Astrocyte (in vitro differentiated cells and primary cell): ENCODE data around the gene ISG20L2. TPM values are rescaled to one million over a fixed set of nuclear protein-coding genes. Genes with fewer than 3 reads are reported as not detected.
A peak's percentile ranks its signal among the peaks of the same experiment; 100 is the strongest.

Source experiments
- DNase-seq: peaks from one replicate; pipeline ENCODE4 v3.0.0-alpha.2; 2010; ENCODE audit warnings: low read depth
- FAIRE-seq: peaks from 2 replicates; lab custom pipeline; 2011; peaks lifted over from hg19 to GRCh38; lab: Jason Lieb, UNC
- H2AFZ ChIP-seq: 2 replicates; pipeline ENCODE4 v1.6.0; 2012; ENCODE audit warnings: low read depth, low read length, inconsistent platforms
- H3K27ac ChIP-seq: 2 replicates; pipeline ENCODE4 v1.5.1; 2011; ENCODE audit warnings: low read depth, low read length, inconsistent platforms
- H3K27me3 ChIP-seq: 2 replicates; pipeline ENCODE4 v1.6.0; 2011; ENCODE audit warnings: low read length, inconsistent platforms; ENCODE audit not compliant: insufficient read depth
- H3K36me3 ChIP-seq: 2 replicates; pipeline ENCODE4 v1.5.1; 2011; ENCODE audit warnings: low read length, inconsistent platforms; ENCODE audit not compliant: insufficient read depth
- H3K4me1 ChIP-seq: 2 replicates; pipeline ENCODE4 v1.5.1; 2011; ENCODE audit warnings: low read length, inconsistent platforms; ENCODE audit not compliant: insufficient read depth
- H3K4me2 ChIP-seq: 2 replicates; pipeline ENCODE4 v1.6.0; 2012; ENCODE audit warnings: low read length, inconsistent platforms
- H3K4me3 ChIP-seq: 2 replicates; pipeline ENCODE4 v1.5.1; 2011; ENCODE audit warnings: low read depth, mild to moderate bottlenecking, low read length, inconsistent platforms; ENCODE audit not compliant: insufficient read depth
- H3K79me2 ChIP-seq: 2 replicates; pipeline ENCODE4 v1.6.0; 2012; ENCODE audit warnings: mild to moderate bottlenecking, low read length, inconsistent platforms; ENCODE audit not compliant: insufficient read depth
- H3K9ac ChIP-seq: 2 replicates; pipeline ENCODE4 v1.6.0; 2012; ENCODE audit warnings: mild to moderate bottlenecking, low read length, inconsistent platforms
- H3K9me3 ChIP-seq: 2 replicates; pipeline ENCODE4 v1.5.1; 2012; ENCODE audit warnings: low read depth, mild to moderate bottlenecking, low read length, inconsistent platforms; ENCODE audit not compliant: insufficient read depth
- H4K20me1 ChIP-seq: 2 replicates; pipeline ENCODE4 v1.6.0; 2012; ENCODE audit warnings: low read length, inconsistent platforms; ENCODE audit not compliant: insufficient read depth
- H3K27ac Mint-ChIP-seq: one replicate; pipeline ENCODE4 v1.8.0; 2021; ENCODE audit warnings: mild to moderate bottlenecking, mixed read lengths; ENCODE audit not compliant: unreplicated experiment
- H3K27me3 Mint-ChIP-seq: one replicate; pipeline ENCODE4 v1.8.0; 2021; ENCODE audit warnings: low read depth, mixed read lengths; ENCODE audit not compliant: unreplicated experiment
- H3K36me3 Mint-ChIP-seq: one replicate; pipeline ENCODE4 v1.8.0; 2021; ENCODE audit warnings: low read depth, mixed read lengths; ENCODE audit not compliant: unreplicated experiment
- H3K4me1 Mint-ChIP-seq: one replicate; pipeline ENCODE4 v1.8.0; 2021; ENCODE audit warnings: low read depth, mixed read lengths; ENCODE audit not compliant: unreplicated experiment
- H3K4me3 Mint-ChIP-seq: one replicate; pipeline ENCODE4 v1.8.0; 2021; ENCODE audit warnings: mild to moderate bottlenecking, moderate library complexity, mixed read lengths; ENCODE audit not compliant: unreplicated experiment
- H3K9me3 Mint-ChIP-seq: one replicate; pipeline ENCODE4 v1.8.0; 2021; ENCODE audit warnings: mild to moderate bottlenecking, mixed read lengths; ENCODE audit not compliant: unreplicated experiment
- CTCF ChIP-seq: IDR thresholded peaks from 2 replicates; pipeline ENCODE4 v1.5.1; 2011; ENCODE audit warnings: low read depth, mild to moderate bottlenecking, inconsistent platforms, low read length, moderate library complexity; ENCODE audit not compliant: insufficient read depth
- EZH2 ChIP-seq: IDR thresholded peaks from 2 replicates; pipeline ENCODE4 v1.6.1; 2012; ENCODE audit warnings: mild to moderate bottlenecking, low read length, inconsistent platforms; ENCODE audit not compliant: insufficient read depth
- total RNA-seq: library from RNA; stranded (reverse); gene quantifications from 2 replicates; pipeline ENCODE4 v1.2.1, GENCODE V29; 2021

ISG20L2 gene
- total RNA-seq, 1 donor from 2014 or later = 33.4 TPM

GRCh38 chr1:156675210-156676113 is 53.1 kb downstream of the ISG20L2 start:
- Histone ChIP-seq H3K4me3 (peak overlapping the region; percentile 68), H3K27ac (peak overlapping the region; percentile 46), H3K36me3 (peaks cover 17% of the 10 kb centered on the region), H3K4me1 (peaks cover 40% of the 10 kb centered on the region), H3K4me2 (peak overlapping the region; percentile 97), H3K27me3 (no peaks in the 10 kb centered on the region), H2AFZ (peak overlapping the region; percentile 34), H3K9me3 (no peaks in the 10 kb centered on the region), H3K9ac (peak overlapping the region; percentile 77), H4K20me1 (peaks cover 33% of the 10 kb centered on the region), H3K79me2 (peaks cover 43% of the 10 kb centered on the region)
- no peak for DNase-seq
- peaks cover 23% of the 10 kb centered on the region for H3K36me3 Mint-ChIP-seq
- H3K4me3 Mint-ChIP-seq = peak overlapping the region; percentile 90
- peaks cover 38% of the 10 kb centered on the region for H3K4me1 Mint-ChIP-seq
- no peaks in the 10 kb centered on the region for H3K9me3 Mint-ChIP-seq
- no peak for FAIRE-seq
- H3K27me3 Mint-ChIP-seq = peaks cover 12% of the 10 kb centered on the region
- peak overlapping the region; percentile 67 for H3K27ac Mint-ChIP-seq
- no peak for TF ChIP-seq EZH2
- no peak for TF ChIP-seq CTCF

- peaks cover 50% of the 10 kb centered on the region for H3K4me1 Mint-ChIP-seq
- TF ChIP-seq CTCF = no peak
- TF ChIP-seq EZH2 = no peak
- H3K4me2 ChIP-seq = peak overlapping the region; percentile 97
- H2AFZ ChIP-seq = peak overlapping the region; percentile 5
- peak overlapping the region; percentile 81 for H3K27ac Mint-ChIP-seq
- peaks cover 23% of the 10 kb centered on the region for H3K36me3 Mint-ChIP-seq
- H3K4me1 ChIP-seq = peaks cover 40% of the 10 kb centered on the region
- H3K36me3 ChIP-seq = peaks cover 17% of the 10 kb centered on the region
- H3K9ac ChIP-seq = peak overlapping the region; percentile 77
- peaks cover 33% of the 10 kb centered on the region for H4K20me1 ChIP-seq
- no peaks in the 10 kb centered on the region for H3K27me3 ChIP-seq
- no peaks in the 10 kb centered on the region for H3K9me3 ChIP-seq
- no peaks in the 10 kb centered on the region for H3K9me3 Mint-ChIP-seq
- H3K79me2 ChIP-seq = peaks cover 43% of the 10 kb centered on the region
- peak overlapping the region; percentile 35 for H3K4me3 ChIP-seq
- peak overlapping the region; percentile 47 for H3K27ac ChIP-seq
- FAIRE-seq (no peak), DNase-seq (no peak)
- H3K27me3 Mint-ChIP-seq = peaks cover 2% of the 10 kb centered on the region
- peak overlapping the region; percentile 90 for H3K4me3 Mint-ChIP-seq
Measured at GRCh38 chr1:156673387-156674121, 55.0 kb downstream of the ISG20L2 start.

Other genes with a start within 250 kb of the ISG20L2 start
- 51.7 and 56.6 TPM in 2 replicates for gene MEF2D, start 228.0 kb downstream of the ISG20L2 start, total RNA-seq
- gene IQGAP3, start 156.2 kb downstream of the ISG20L2 start, total RNA-seq = 1.9 and 2.2 TPM in 2 replicates
- not detected in 2 replicates for gene TTC24, start 149.0 kb downstream of the ISG20L2 start, total RNA-seq
- 48.5 and 51.1 TPM in 2 replicates for gene NAXE, start 137.0 kb downstream of the ISG20L2 start, total RNA-seq
- gene GPATCH4, start 127.3 kb downstream of the ISG20L2 start, total RNA-seq = 20.6 and 22.8 TPM in 2 replicates
- gene HAPLN2, start 109.4 kb downstream of the ISG20L2 start, total RNA-seq = not detected in 2 replicates
- 0.29 and 0.41 TPM in 2 replicates for gene BCAN, start 86.6 kb downstream of the ISG20L2 start, total RNA-seq
- 280 and 310 TPM in 2 replicates for gene NES, start 51.4 kb downstream of the ISG20L2 start, total RNA-seq
- 278 and 339 TPM in 2 replicates for gene CRABP2, start 23.2 kb downstream of the ISG20L2 start, total RNA-seq
- 9.9 and 11.1 TPM in 2 replicates for gene METTL25B, start 297 bp downstream of the ISG20L2 start, total RNA-seq
- gene MRPL24, start 12.3 kb upstream of the ISG20L2 start, total RNA-seq = 37.4 and 46.5 TPM in 2 replicates
- gene HDGF, start 22.9 kb upstream of the ISG20L2 start, total RNA-seq = 179 and 190 TPM in 2 replicates
- 75.5 and 78.3 TPM in 2 replicates for gene PRCC, start 38.8 kb upstream of the ISG20L2 start, total RNA-seq
- 0.89 and 1.1 TPM in 2 replicates for gene SH2D2A, start 88.1 kb upstream of the ISG20L2 start, total RNA-seq
- 0.05 TPM in 1 of 2 replicates, not detected in the other for gene INSRR, start 130.4 kb upstream of the ISG20L2 start, total RNA-seq
- gene NTRK1, start 132.1 kb upstream of the ISG20L2 start, total RNA-seq = 0.10 and 0.27 TPM in 2 replicates
- 8.5 and 17.3 TPM in 2 replicates for gene PEAR1, start 165.0 kb upstream of the ISG20L2 start, total RNA-seq
- 0.14 TPM in 1 of 2 replicates, not detected in the other for gene LRRC71, start 191.9 kb upstream of the ISG20L2 start, total RNA-seq